ENCODE results near the gene LILRB5.
"Not testable (repeated sequence)": the region's sequence is repeated elsewhere in the genome, so short reads cannot be mapped to it uniquely, and the experiment has no call there.

The LILRB5 gene

DNA sequence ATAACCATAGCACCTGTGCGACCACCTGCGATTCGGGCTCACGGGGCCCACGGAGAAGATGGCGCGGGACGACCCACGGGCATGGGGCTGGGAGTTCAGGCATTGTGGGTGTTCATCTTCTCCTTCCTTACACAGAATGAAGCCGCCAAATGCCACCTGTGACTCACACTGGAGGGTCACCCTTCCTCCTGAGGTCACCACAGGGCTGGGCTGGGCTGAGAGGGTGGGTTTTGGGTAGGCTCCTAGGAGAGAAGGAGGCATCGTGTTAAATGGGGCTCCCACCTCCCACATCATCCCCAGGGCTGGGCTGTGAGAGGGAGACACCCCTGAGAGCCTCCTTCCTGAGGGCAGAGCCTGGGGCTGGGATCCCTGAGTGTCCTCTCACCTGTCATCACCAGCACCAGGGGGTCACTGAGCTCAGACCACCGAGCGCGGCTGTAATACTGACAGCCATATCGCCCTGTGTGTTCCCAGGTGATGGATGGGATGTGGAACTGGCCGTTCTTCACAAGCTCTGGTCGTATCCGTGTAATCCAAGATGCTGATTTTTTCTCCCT lies 22.4 kb upstream of the LILRB5 start:
- TF ChIP-seq ZFX (IDR thresholded peaks at IDR 0.05) (no peak), CTCF (conservative IDR thresholded peaks at IDR 0.05) (no peak)
- H3K27ac ChIP-seq = no peak overlapping the region

DNA sequence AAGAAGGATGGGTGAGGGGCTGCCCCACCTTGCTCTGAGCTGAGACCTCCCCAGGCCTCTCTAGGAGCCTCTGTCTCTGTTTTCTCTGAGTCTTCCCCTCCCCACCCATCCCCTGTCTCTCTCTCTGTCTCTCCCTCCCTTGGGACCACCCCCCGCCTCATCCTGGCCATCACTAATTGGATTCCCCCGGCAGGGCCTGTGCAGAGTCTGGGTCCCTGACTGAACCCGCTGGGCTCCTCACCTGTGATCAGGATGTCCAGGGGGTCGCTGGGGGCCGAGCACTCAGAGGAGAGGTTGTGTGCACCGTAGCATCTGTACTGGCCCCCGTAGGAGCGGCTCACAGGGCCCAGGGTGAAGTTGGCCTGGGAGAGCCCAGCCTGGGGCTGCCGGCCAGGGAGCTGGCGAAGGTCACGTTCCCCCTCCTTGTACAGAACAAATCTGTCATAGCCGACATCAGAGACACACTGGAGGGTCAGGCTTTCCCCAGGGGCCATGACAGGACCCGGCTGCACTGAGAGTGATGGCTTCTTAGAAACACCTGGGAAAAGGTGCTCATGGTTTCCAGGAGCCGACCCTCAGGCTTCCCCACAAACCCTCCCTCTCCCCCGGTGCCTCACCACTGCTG lies 21.6 kb upstream of the LILRB5 start:
- not testable (repeated sequence) for H3K27ac ChIP-seq

DNA sequence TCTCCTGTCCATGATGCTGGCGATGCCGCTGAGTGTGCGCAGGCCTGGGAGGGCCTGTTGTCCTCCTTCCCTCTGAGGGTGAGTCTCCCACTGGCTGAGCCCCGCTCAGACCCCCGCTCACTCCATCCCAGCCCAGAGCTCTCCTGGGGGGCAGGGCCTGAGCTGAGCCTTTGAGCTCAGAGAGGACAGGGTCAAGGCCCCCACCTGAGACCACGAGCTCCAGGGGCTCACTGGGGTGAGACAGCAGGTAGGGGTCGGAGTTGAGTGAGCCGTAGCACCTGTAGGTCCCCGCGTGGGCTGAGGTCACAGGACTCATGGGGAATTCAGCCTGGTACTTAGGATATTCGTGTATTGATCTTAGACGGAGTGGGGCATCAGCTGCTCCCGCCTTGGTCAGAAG lies 21.0 kb upstream of the LILRB5 start:
- H3K27ac ChIP-seq = not testable (repeated sequence)

DNA sequence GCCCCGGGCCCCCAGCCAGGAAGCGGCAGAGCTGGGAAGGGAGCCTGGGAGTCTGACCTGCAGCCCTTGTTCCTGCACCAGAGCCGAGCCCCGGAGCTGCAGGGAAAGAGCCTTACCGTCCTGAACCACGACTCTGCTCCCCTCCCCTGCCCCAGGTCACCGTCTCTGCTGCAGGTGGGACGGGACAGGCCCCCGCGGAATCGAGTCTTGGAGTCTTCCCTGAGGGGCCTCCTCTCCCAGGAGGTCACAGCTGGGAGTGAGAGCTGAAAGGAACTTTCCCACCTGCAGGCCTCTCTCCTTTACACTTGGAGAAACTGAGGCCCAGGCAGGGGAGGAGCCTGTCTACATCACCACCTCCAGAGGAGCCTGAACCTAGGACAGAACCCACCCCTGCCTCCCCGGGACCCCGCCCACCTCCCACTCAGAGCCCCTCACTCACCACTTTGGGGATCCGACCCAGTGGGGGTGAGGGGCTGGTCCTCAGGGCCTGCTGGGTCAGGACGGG lies 20.1 kb upstream of the LILRB5 start:
- H3K27ac ChIP-seq = not testable (repeated sequence)

DNA sequence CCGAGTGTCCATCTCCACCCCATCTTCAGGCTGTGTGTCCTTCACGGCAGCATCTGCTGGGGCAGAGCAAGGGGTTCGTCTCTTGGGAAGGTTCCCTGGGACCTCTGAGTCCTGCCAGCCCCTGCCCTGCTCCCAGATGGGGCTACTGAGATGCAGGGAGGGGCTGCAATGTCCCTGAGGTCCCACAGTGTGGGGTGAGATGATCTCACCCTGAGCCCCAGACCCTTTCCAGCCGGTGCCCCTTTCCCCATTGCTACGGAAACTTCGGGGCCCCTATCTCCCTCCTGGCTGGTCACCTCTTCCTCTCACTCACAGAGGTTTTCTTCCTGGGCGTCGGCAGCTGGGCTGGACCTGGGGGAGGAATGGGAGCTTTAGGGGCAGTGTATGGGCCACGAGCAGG lies 18.9 kb upstream of the LILRB5 start:
- no peak overlapping the region for H3K27ac ChIP-seq
- TF ChIP-seq ZFX (IDR thresholded peaks at IDR 0.05) (no peak), CTCF (conservative IDR thresholded peaks at IDR 0.05) (no peak)

- H3K27ac ChIP-seq = not testable (repeated sequence)
Measured at GRCh38 chr19:54274516-54274915, 17.4 kb upstream of the LILRB5 start.

GRCh38 chr19:54273821-54274220 lies 16.7 kb upstream of the LILRB5 start:
- TF ChIP-seq CTCF (conservative IDR thresholded peaks at IDR 0.05) = no peak
- no peak overlapping the region for H3K27ac ChIP-seq

GRCh38 chr19:54272181-54272580 lies 15.1 kb upstream of the LILRB5 start:
- H3K27ac ChIP-seq = not testable (repeated sequence)

DNA sequence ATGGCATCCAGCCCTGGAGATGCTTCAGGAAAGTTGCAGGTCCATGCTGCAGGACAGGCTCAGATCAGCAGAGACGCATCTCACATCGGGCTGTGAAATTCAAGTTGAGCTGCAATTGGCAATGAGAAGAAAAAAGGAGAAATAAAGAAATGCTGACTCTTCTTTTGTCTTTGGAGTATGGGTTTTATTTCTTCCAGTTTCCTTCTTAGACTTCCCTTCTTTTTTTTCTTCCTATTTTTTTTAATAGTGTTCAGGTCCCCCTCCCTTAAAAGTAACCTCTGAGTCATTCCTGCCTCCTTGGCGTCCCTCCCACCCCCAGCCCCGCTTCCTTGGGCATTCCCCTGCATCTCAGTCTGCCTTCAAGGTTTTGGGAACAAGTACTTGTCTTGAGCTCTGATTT lies 14.5 kb upstream of the LILRB5 start:
- not testable (repeated sequence) for H3K27ac ChIP-seq

DNA sequence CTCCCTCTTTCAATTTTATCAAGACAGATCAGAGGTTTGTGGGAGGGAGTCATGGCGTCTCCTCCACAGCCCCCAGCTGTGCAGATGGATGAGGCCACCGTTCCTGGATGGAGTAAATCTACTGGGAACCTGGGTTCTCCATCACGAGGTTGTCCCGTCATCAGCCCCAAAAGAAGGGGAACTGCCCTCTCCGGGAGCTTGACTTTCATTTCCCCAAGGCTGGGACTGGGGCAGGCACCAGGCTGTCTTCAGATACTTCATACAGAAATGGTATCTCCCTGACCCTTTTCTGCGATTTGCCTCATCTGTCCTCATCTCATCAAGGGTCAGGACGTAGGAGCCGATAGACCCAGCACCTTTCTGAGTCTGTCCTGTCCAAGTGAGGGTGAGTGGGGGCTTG lies 14.0 kb upstream of the LILRB5 start:
- TF ChIP-seq ZFX (IDR thresholded peaks at IDR 0.05) (no peak), CTCF (conservative IDR thresholded peaks at IDR 0.05) (no peak)
- no peak overlapping the region for H3K27ac ChIP-seq

DNA sequence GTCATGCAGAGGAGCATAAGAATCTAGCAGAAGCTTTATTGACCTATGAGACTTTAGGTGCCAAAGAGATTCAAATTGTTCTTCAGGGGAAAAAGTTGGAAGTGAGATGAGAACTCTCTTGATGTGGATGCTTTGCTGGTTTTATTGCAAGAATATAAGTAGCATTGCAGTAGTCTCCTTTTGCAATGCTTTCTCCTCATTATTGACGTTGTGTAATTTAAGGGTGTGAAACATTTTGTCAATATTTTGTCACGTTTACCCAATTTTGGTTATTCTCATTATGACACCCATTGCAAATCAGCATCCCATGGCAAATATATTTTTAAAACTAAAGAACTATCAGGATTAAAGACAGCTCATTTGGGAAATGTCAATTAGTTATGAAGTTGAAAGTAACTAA lies 11.9 kb upstream of the LILRB5 start:
- no peak for TF ChIP-seq CTCF (conservative IDR thresholded peaks at IDR 0.05)
- TF ChIP-seq ZFX (IDR thresholded peaks at IDR 0.05) = no peak
- no peak overlapping the region for H3K27ac ChIP-seq

Data from C4-2B (cell line).